ENCODE data around the gene SLC36A3.

SLC36A3 gene

GRCh38 chr5:151298063-151298855, 5.3 kb downstream of the SLC36A3 start:
- no peak for DNase-seq

- DNase-seq = no peak
Measured at GRCh38 chr5:151296974-151297373, 6.6 kb downstream of the SLC36A3 start.

GRCh38 chr5:151296478-151296830, 7.1 kb downstream of the SLC36A3 start:
- no peak for DNase-seq

- no peak for DNase-seq
Measured at GRCh38 chr5:151295791-151296477, 7.6 kb downstream of the SLC36A3 start.

- DNase-seq = no peak
Measured at GRCh38 chr5:151295138-151295537, 8.4 kb downstream of the SLC36A3 start.

- DNase-seq = no peak
Measured at GRCh38 chr5:151293624-151294023, 9.9 kb downstream of the SLC36A3 start.

GRCh38 chr5:151288180-151288579, 15.4 kb downstream of the SLC36A3 start:
- DNase-seq = no peak

- DNase-seq = no peak
Measured at GRCh38 chr5:151286246-151286645, 17.3 kb downstream of the SLC36A3 start.

GRCh38 chr5:151285683-151286082, 17.9 kb downstream of the SLC36A3 start:
- no peak for DNase-seq

- DNase-seq = no peak
Measured at GRCh38 chr5:151284392-151284967, 19.1 kb downstream of the SLC36A3 start.

GRCh38 chr5:151283120-151283825, 20.3 kb downstream of the SLC36A3 start:
- DNase-seq = no peak

- no peak for DNase-seq
Measured at GRCh38 chr5:151281001-151281639, 22.4 kb downstream of the SLC36A3 start.

- no peak for DNase-seq
Measured at GRCh38 chr5:151280443-151280842, 23.1 kb downstream of the SLC36A3 start.

- DNase-seq = no peak
Measured at GRCh38 chr5:151278845-151279244, 24.7 kb downstream of the SLC36A3 start.

- DNase-seq = no peak
Measured at GRCh38 chr5:151275803-151276202, 27.8 kb downstream of the SLC36A3 start.

- no peak for DNase-seq
Measured at GRCh38 chr5:151274666-151275065, 28.9 kb downstream of the SLC36A3 start.

GRCh38 chr5:151271336-151271735, 32.2 kb downstream of the SLC36A3 start:
- DNase-seq = no peak

- no peak for DNase-seq
Measured at GRCh38 chr5:151270599-151270998, 33.0 kb downstream of the SLC36A3 start.

- DNase-seq = no peak
Measured at GRCh38 chr5:151267491-151268260, 35.9 kb downstream of the SLC36A3 start.

- DNase-seq = no peak
Measured at GRCh38 chr5:151264113-151264512, 39.5 kb downstream of the SLC36A3 start.

GRCh38 chr5:151262532-151262931, 41.0 kb downstream of the SLC36A3 start:
- DNase-seq = no peak

- DNase-seq = no peak
Measured at GRCh38 chr5:151259931-151260330, 43.6 kb downstream of the SLC36A3 start.
